ENCODE measurements around the gene PCDH10.

DNA sequence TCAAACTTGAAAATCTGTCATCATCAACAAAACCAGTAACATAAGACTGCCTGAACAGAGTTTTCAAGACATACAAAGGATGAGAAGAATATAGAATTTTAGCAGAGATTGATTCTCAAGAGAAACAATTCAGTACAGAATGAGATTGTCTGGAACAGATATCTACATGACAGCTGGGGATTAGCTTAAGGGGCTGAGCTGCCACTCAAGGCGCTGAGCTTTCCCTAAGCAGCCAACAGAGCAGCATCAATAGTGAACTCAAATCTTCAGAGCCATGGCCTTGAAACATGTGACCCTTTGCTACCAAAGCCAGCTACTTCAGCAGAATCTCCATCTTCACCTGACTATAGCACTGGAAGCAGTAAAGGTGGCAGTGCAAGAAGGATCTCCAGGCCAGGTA lies 24.3 kb upstream of the PCDH10 start:
- TF ChIP-seq POLR2AphosphoS5 (IDR thresholded peaks at IDR 0.05; ENCODE audit: low read depth, low read length): no peak
- no peak for TF ChIP-seq TAF1 (IDR thresholded peaks at IDR 0.05; ENCODE audit: borderline replicate concordance, low read depth, low read length)
